Measurements from ENCODE around the gene DACH1.

DNA sequence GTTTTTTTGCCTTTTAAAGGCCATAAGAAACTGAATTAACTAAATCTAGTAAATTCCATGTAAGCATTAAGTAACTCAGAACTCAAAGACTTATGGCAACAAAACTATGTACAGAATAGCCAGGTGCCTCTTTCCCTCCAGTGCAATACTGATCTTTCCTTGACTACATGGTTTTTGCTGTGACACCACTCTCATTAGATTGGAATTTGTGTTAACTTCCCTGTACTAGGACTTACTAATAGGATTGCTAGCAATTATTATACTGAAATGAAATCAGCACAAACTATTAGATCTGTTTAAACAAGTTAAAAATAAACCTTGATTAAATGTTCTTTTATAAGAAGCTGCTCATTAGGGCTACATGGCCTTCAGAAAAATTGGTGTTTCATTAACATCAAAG is 96.3 kb downstream of the DACH1 start:
- TF ChIP-seq, protein P1, sequence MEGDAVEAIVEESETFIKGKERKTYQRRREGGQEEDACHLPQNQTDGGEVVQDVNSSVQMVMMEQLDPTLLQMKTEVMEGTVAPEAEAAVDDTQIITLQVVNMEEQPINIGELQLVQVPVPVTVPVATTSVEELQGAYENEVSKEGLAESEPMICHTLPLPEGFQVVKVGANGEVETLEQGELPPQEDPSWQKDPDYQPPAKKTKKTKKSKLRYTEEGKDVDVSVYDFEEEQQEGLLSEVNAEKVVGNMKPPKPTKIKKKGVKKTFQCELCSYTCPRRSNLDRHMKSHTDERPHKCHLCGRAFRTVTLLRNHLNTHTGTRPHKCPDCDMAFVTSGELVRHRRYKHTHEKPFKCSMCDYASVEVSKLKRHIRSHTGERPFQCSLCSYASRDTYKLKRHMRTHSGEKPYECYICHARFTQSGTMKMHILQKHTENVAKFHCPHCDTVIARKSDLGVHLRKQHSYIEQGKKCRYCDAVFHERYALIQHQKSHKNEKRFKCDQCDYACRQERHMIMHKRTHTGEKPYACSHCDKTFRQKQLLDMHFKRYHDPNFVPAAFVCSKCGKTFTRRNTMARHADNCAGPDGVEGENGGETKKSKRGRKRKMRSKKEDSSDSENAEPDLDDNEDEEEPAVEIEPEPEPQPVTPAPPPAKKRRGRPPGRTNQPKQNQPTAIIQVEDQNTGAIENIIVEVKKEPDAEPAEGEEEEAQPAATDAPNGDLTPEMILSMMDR (conservative IDR thresholded peaks at IDR 0.05; ENCODE audit: low read depth, low read length), result no peak
- TF ChIP-seq EZH2phosphoT487 (IDR thresholded peaks at IDR 0.05; ENCODE audit: borderline replicate concordance, low read length) (no peak), EZH2 (IDR thresholded peaks at IDR 0.05; ENCODE audit: low read length, unreplicated experiment) (no peak)

Measured in PC-3 (cell line).